Common myeloid progenitor, CD34-positive (primary cell): Measurements from ENCODE around the gene YKT6.
"Not testable (repeated sequence)": the region's sequence is repeated elsewhere in the genome, so short reads cannot be mapped to it uniquely, and the experiment has no call there.

ENCODE experiments used
- CTCF ChIA-PET: fragments of 350-600 bp; sonication (Branson Sonifier 250); formaldehyde crosslinking; loops from one replicate; lab custom pipeline; 2021; ENCODE audit warnings: antibody characterized with exemption; lab: Charles Lee
- POLR2A ChIA-PET: fragments of 350-600 bp; sonication (Branson Sonifier 250); formaldehyde crosslinking; loops from one replicate; lab custom pipeline; 2021; ENCODE audit warnings: antibody characterized with exemption; lab: Charles Lee
- DNase-seq, 3 donors: peaks; one replicate each; pipeline versions ENCODE4 v3.0.0 to v3.0.0-alpha.2; 2013
- H3K27ac ChIP-seq, 2 experiments: 1 replicate in 1 of 2; 2 replicates in 1 of 2; pipeline ENCODE4 v1.7.0; 2013; ENCODE audit warnings: inconsistent platforms in 2 of 2, low read length in 2 of 2, mild to moderate bottlenecking in 2 of 2, low read depth in 1 of 2, moderate library complexity in 1 of 2; ENCODE audit not compliant: severe bottlenecking in 2 of 2, insufficient read depth in 1 of 2, poor library complexity in 1 of 2
- H3K27me3 ChIP-seq, 5 experiments: replicated peaks in 2 of 5; 1 replicate in 3 of 5; 2 replicates in 2 of 5; pipeline versions ENCODE4 v1.6.1 to v1.7.0; 2013; ENCODE audit warnings: low read length in 4 of 5, mild to moderate bottlenecking in 2 of 5, moderate library complexity in 2 of 5, inconsistent platforms in 1 of 5; ENCODE audit not compliant: insufficient read depth in 5 of 5, control insufficient read depth in 4 of 5
- H3K36me3 ChIP-seq, 4 experiments: 1 replicate in 2 of 4; 2 replicates in 2 of 4; pipeline versions ENCODE4 v1.6.1 to v1.7.0; 2013; ENCODE audit warnings: low read length in 3 of 4, control low read depth in 1 of 4, mild to moderate bottlenecking in 1 of 4; ENCODE audit not compliant: control insufficient read depth in 4 of 4, insufficient read depth in 4 of 4
- H3K4me1 ChIP-seq, 4 experiments: 1 replicate in 3 of 4; 2 replicates in 1 of 4; pipeline versions ENCODE4 v1.6.1 to v1.7.1; 2013; ENCODE audit warnings: low read length in 3 of 4, mild to moderate bottlenecking in 3 of 4, control low read depth in 1 of 4, inconsistent platforms in 1 of 4, moderate library complexity in 1 of 4; ENCODE audit not compliant: control insufficient read depth in 4 of 4, insufficient read depth in 4 of 4; ENCODE audit errors: control extremely low read depth in 1 of 4
- H3K4me3 ChIP-seq, 7 experiments: 1 replicate in 4 of 7; 2 replicates in 3 of 7; pipeline versions ENCODE4 v1.5.1 to v1.7.0; 2013; ENCODE audit warnings: mild to moderate bottlenecking in 7 of 7, low read length in 6 of 7, moderate library complexity in 6 of 7, inconsistent platforms in 2 of 7, low read depth in 2 of 7, control low read depth in 1 of 7; ENCODE audit not compliant: insufficient read depth in 4 of 7, control insufficient read depth in 1 of 7; ENCODE audit errors: extremely low read depth in 1 of 7
- H3K9me3 ChIP-seq, 5 experiments: 1 replicate in 4 of 5; 2 replicates in 1 of 5; pipeline versions ENCODE4 v1.6.1 to v1.7.1; 2013; ENCODE audit warnings: low read length in 4 of 5, mild to moderate bottlenecking in 2 of 5, inconsistent platforms in 1 of 5, low read depth in 1 of 5, moderate library complexity in 1 of 5; ENCODE audit not compliant: control insufficient read depth in 4 of 5, insufficient read depth in 2 of 5; ENCODE audit errors: control extremely low read depth in 1 of 5
- WGBS: methylation state at CpG from one replicate; pipeline ENCODE4 v1.1.5; 2013; ENCODE audit not compliant: insufficient coverage; 5-methylcytosine and 5-hydroxymethylcytosine counted together

YKT6 gene

GRCh38 chr7:44173911-44174693 is 26.7 kb upstream of the YKT6 start:
- POLR2A ChIA-PET, result no interaction called here
- no peak for DNase-seq
- no peak overlapping the region for H3K27ac ChIP-seq
- WGBS, result 91% methylated on average over 2 of the region's 3 CpGs
- no peaks in the 10 kb centered on the region for H3K36me3 ChIP-seq
- peaks cover 0 to 5% (median 0%) of the 10 kb centered on the region in 5 experiments for H3K9me3 ChIP-seq
- H3K4me3 ChIP-seq, result no peak overlapping the region
- H3K4me1 ChIP-seq, result no peaks in the 10 kb centered on the region
- CTCF ChIA-PET, result interaction anchor here (0.6 to 1.3 kb wide), 2 partner anchors 20 to 64 kb away, joined by 3 to 4 read pairs; no protein-coding TSS in a partner anchor
- no peaks in the 10 kb centered on the region for H3K27me3 ChIP-seq

- WGBS, result 100% methylated on average over 1 of the region's 1 CpG
- H3K27ac ChIP-seq, CTCF ChIA-PET, H3K36me3 ChIP-seq, H3K4me1 ChIP-seq, H3K27me3 ChIP-seq, H3K4me3 ChIP-seq, H3K9me3 ChIP-seq, DNase-seq: not testable (repeated sequence)
- POLR2A ChIA-PET, result interaction anchor here (0.8 kb wide), 1 partner anchor 24 kb away, joined by 3 read pairs; no protein-coding TSS in a partner anchor
Measured at GRCh38 chr7:44174694-44174948, 26.2 kb upstream of the YKT6 start.

GRCh38 chr7:44175730-44176129 is 25.0 kb upstream of the YKT6 start:
- no peak for DNase-seq
- Histone ChIP-seq H3K4me3 (no peak overlapping the region), H3K4me1 (no peaks in the 10 kb centered on the region), H3K27me3 (no peaks in the 10 kb centered on the region), H3K36me3 (no peaks in the 10 kb centered on the region), H3K27ac (no peak overlapping the region), H3K9me3 (peaks cover 0 to 5% (median 0%) of the 10 kb centered on the region in 5 experiments)
- ChIA-PET CTCF (no interaction called here), POLR2A (no interaction called here)
- WGBS, result 92% methylated on average over 3 of the region's 3 CpGs

GRCh38 chr7:44176486-44176885 is 24.3 kb upstream of the YKT6 start:
- CTCF ChIA-PET, result interaction anchor here (1.0 kb wide), 1 partner anchor 19 kb away, joined by 3 read pairs; no protein-coding TSS in a partner anchor
- Histone ChIP-seq H3K4me1 (no peaks in the 10 kb centered on the region), H3K4me3 (no peak overlapping the region), H3K27ac (no peak overlapping the region), H3K36me3 (no peaks in the 10 kb centered on the region), H3K9me3 (peaks cover 0 to 2% (median 0%) of the 10 kb centered on the region in 5 experiments), H3K27me3 (peaks cover 0 to 2% (median 0%) of the 10 kb centered on the region in 5 experiments)
- DNase-seq, result no peak
- WGBS, result 76% methylated on average over 7 of the region's 7 CpGs
- POLR2A ChIA-PET, result no interaction called here

- WGBS, result 82% methylated on average over 3 of the region's 4 CpGs
- Histone ChIP-seq H3K4me1 (no peaks in the 10 kb centered on the region), H3K27ac (no peak overlapping the region), H3K27me3 (peaks cover 0 to 2% (median 0%) of the 10 kb centered on the region in 5 experiments), H3K36me3 (no peaks in the 10 kb centered on the region), H3K4me3 (no peak overlapping the region), H3K9me3 (peaks cover 0 to 7% (median 3%) of the 10 kb centered on the region in 5 experiments)
- ChIA-PET POLR2A (no interaction called here), CTCF (interaction anchor here (1.0 kb wide), 1 partner anchor 18 kb away, joined by 3 read pairs; no protein-coding TSS in a partner anchor)
- no peak for DNase-seq
Measured at GRCh38 chr7:44177570-44178131, 23.1 kb upstream of the YKT6 start.

- no peaks in the 10 kb centered on the region for H3K36me3 ChIP-seq
- ChIA-PET CTCF (no interaction called here), POLR2A (no interaction called here)
- no peak for DNase-seq
- no peak overlapping the region for H3K4me3 ChIP-seq
- H3K9me3 ChIP-seq, result peaks cover 0 to 8% (median 7%) of the 10 kb centered on the region in 5 experiments
- WGBS, result 80% methylated on average over 2 of the region's 3 CpGs
- H3K27me3 ChIP-seq, result peaks cover 0 to 2% (median 0%) of the 10 kb centered on the region in 5 experiments
- no peaks in the 10 kb centered on the region for H3K4me1 ChIP-seq
- no peak overlapping the region for H3K27ac ChIP-seq
Measured at GRCh38 chr7:44180631-44181030, 20.1 kb upstream of the YKT6 start.

- peaks cover 0 to 8% (median 7%) of the 10 kb centered on the region in 5 experiments for H3K9me3 ChIP-seq
- no peak for DNase-seq
- 89% methylated on average over 5 of the region's 5 CpGs for WGBS
- POLR2A ChIA-PET, result no interaction called here
- no peak overlapping the region for H3K27ac ChIP-seq
- H3K4me1 ChIP-seq, result no peaks in the 10 kb centered on the region
- CTCF ChIA-PET, result no interaction called here
- peaks cover 0 to 2% (median 0%) of the 10 kb centered on the region in 5 experiments for H3K27me3 ChIP-seq
- H3K4me3 ChIP-seq, result no peak overlapping the region
- no peaks in the 10 kb centered on the region for H3K36me3 ChIP-seq
Measured at GRCh38 chr7:44182827-44183226, 18.0 kb upstream of the YKT6 start.
